Pancreas (tissue), 10 donors: Measurements from ENCODE around the gene NDUFV2. TPM values are rescaled to one million over a fixed set of nuclear protein-coding genes. Genes with fewer than 3 reads are reported as not detected.

Experiments used
- ATAC-seq, 4 donors: fragments of 200-7000 bp; cut with Tn5 transposase; one replicate each; pipeline versions ENCODE4 v1.8.0 to v1.9.1; 2020; ENCODE audit warnings: mild to moderate bottlenecking in 4 of 4, moderate library complexity in 4 of 4
- DNase-seq, 6 donors: peaks; one replicate each; pipeline ENCODE4 v3.0.0-alpha.2; 2020
- FAIRE-seq: peaks from 2 replicates; lab custom pipeline; 2012; peaks lifted over from hg19 to GRCh38; lab: Jason Lieb, UNC
- H3K27ac ChIP-seq, 4 donors: fragments of 200-600 bp; sonication (generic); 1 replicate in 3 of 4; 2 replicates in 1 of 4; pipeline versions ENCODE4 v1.5.0 to v1.8.0; 2020
- H3K27me3 ChIP-seq, 4 donors: fragments of 200-600 bp; one replicate each; pipeline ENCODE4 v1.8.0; 2021
- H3K36me3 ChIP-seq, 3 donors: fragments of 200-600 bp; sonication (generic) in 1 of 3; one replicate each; pipeline versions ENCODE4 v1.5.0 to v1.8.0; 2020 to 2021
- H3K4me1 ChIP-seq, 3 donors: fragments of 200-600 bp; one replicate each; pipeline ENCODE4 v1.8.0; 2021
- H3K4me3 ChIP-seq, 4 donors: fragments of 200-600 bp; sonication (generic) in 2 of 4; one replicate each; pipeline versions ENCODE4 v1.5.0 to v1.8.0; 2020 to 2021
- H3K9me3 ChIP-seq, 4 donors: fragments of 200-600 bp; one replicate each; pipeline ENCODE4 v1.8.0; 2021
- CTCF ChIP-seq, 4 donors: fragments of 200-600 bp; sonication (generic) in 3 of 4; IDR thresholded peaks; one replicate each; pipeline versions ENCODE4 v1.5.0 to v1.8.0; 2021; ENCODE audit warnings: antibody characterized with exemption in 4 of 4
- WGBS, 2 donors: extraction: QIAGEN DNeasy Blood & Tissue Kit; methylation state at CpG; one replicate each; pipeline ENCODE4 v1.1.7; 2013; 5-methylcytosine and 5-hydroxymethylcytosine counted together
- intact Hi-C, 3 donors: fragments of 100-400 bp; cut with DNase I; formaldehyde crosslinking; loops; one replicate each; pipeline versions ENCODE4 v1.11.1 to v1.14.2; 2022
- polyA plus RNA-seq, 2 donors: library from polyadenylated mRNA; stranded (reverse); fragments of 200-250 nt; gene quantifications; one replicate each; pipeline ENCODE4 v1.2.3, GENCODE V29; 2013
- total RNA-seq, 6 donors: library from RNA; stranded (reverse); fragmentation: NEBNext Ultra II Directional in 4 of 6; extraction: Animal tissue kit (Norgen Biotek cat#: 25700) in 4 of 6; gene quantifications; one replicate each; pipeline versions ENCODE4 v1.2.1 to v1.2.4, GENCODE V29; 2021 to 2023
- donor health status: healthy with polysubstance abuse.
- donor health status: DM: no; HTN: no; CAD: no; lungs with moderate emphysema.
- donor health status: DM: no; HTN: no; CAD: no.
- donor health status: control.
- donor health status: control.
- donor health status: Bipolar disorder and iron deficiency.
- donor health status: DM: yes; HTN: yes; CAD: no.
- donor health status: DM: no; HTN: no; CAD: no.
- donor health status: DM: no; HTN: no; CAD: no.
- donor health status: DM: yes; HTN: yes; CAD: no.

The NDUFV2 gene
- total and polyA plus RNA-seq, 8 donors, result 48.1 to 115 (median 62.5) TPM

GRCh38 chr18:9096007-9096371 lies 6.5 kb upstream of the NDUFV2 start:
- H3K4me3 ChIP-seq, result no peak overlapping the region
- DNase-seq, result no peak
- intact Hi-C loops, result no loop called here
- no peak for ATAC-seq
- no peak overlapping the region for H3K27ac ChIP-seq
- no peak for FAIRE-seq
- no peaks in the 10 kb centered on the region for H3K36me3 ChIP-seq
- H3K9me3 ChIP-seq, result no peaks in the 10 kb centered on the region
- H3K4me1 ChIP-seq, result peaks cover 0 to 3% (median 0%) of the 10 kb centered on the region in 3 donors
- WGBS, 2 donors, result 71 to 73% methylated on average over 3 of the region's 3 CpGs
- H3K27me3 ChIP-seq, result no peaks in the 10 kb centered on the region
- no peak for TF ChIP-seq CTCF (IDR thresholded peaks at IDR 0.05)

- Histone ChIP-seq H3K27me3 (no peaks in the 10 kb centered on the region), H3K4me3 (no peak overlapping the region), H3K9me3 (no peaks in the 10 kb centered on the region), H3K4me1 (peaks cover 0 to 9% (median 4%) of the 10 kb centered on the region in 3 donors), H3K27ac (no peak overlapping the region), H3K36me3 (no peaks in the 10 kb centered on the region)
- no peak for TF ChIP-seq CTCF (IDR thresholded peaks at IDR 0.05)
- DNase-seq, result no peak
- 73 to 74% methylated on average over 2 of the region's 2 CpGs for WGBS, 2 donors
- FAIRE-seq, result no peak
- intact Hi-C loops, result no loop called here
- ATAC-seq, result no peak
Observed at GRCh38 chr18:9096685-9097084, 5.8 kb upstream of the NDUFV2 start.

- intact Hi-C loops, result no loop called here
- H3K9me3 ChIP-seq, result no peaks in the 10 kb centered on the region
- H3K27me3 ChIP-seq, result no peaks in the 10 kb centered on the region
- no peak overlapping the region for H3K27ac ChIP-seq
- peaks cover 0 to 9% (median 4%) of the 10 kb centered on the region in 3 donors for H3K4me1 ChIP-seq
- FAIRE-seq, result no peak
- DNase-seq, result no peak
- H3K4me3 ChIP-seq, result no peak overlapping the region
- TF ChIP-seq CTCF (IDR thresholded peaks at IDR 0.05), result no peak
- ATAC-seq, result no peak
- H3K36me3 ChIP-seq, result no peaks in the 10 kb centered on the region
- 66 to 72% methylated on average over 2 of the region's 2 CpGs for WGBS, 2 donors
Observed at GRCh38 chr18:9097349-9097748, 5.2 kb upstream of the NDUFV2 start.

- WGBS, 2 donors, result 84 to 92% methylated on average over 3 of the region's 3 CpGs
- Histone ChIP-seq H3K27me3 (no peaks in the 10 kb centered on the region), H3K36me3 (no peaks in the 10 kb centered on the region), H3K4me3 (no peak overlapping the region), H3K4me1 (peaks cover 10 to 26% (median 12%) of the 10 kb centered on the region in 3 donors), H3K27ac (no peak overlapping the region), H3K9me3 (no peaks in the 10 kb centered on the region)
- DNase-seq (no peak), FAIRE-seq (no peak), ATAC-seq (no peak)
- TF ChIP-seq CTCF (IDR thresholded peaks at IDR 0.05), result no peak
- intact Hi-C loops, result no loop called here
Observed at GRCh38 chr18:9100796-9101195, 1.7 kb upstream of the NDUFV2 start.

- ATAC-seq (peak; percentile 47 to 74 (median 60)), FAIRE-seq (peak; percentile 82), DNase-seq (peak in 1 of 6 donors; percentile 24)
- Histone ChIP-seq H3K4me1 (peaks cover 18 to 36% (median 24%) of the 10 kb centered on the region in 3 donors), H3K4me3 (peak overlapping the region; percentile 41 to 68 (median 54)), H3K9me3 (no peaks in the 10 kb centered on the region), H3K27ac (peak overlapping the region; percentile 82 to 98 (median 89)), H3K27me3 (no peaks in the 10 kb centered on the region), H3K36me3 (no peaks in the 10 kb centered on the region)
- intact Hi-C loops, result no loop called here
- 0 to 1% methylated on average over 17 of the region's 17 CpGs for WGBS, 2 donors
- no peak for TF ChIP-seq CTCF (IDR thresholded peaks at IDR 0.05)
Observed at GRCh38 chr18:9101730-9102507, 580 bp upstream of the NDUFV2 start.
